Measurements from ENCODE around the gene PCP4.

PCP4 gene

DNA sequence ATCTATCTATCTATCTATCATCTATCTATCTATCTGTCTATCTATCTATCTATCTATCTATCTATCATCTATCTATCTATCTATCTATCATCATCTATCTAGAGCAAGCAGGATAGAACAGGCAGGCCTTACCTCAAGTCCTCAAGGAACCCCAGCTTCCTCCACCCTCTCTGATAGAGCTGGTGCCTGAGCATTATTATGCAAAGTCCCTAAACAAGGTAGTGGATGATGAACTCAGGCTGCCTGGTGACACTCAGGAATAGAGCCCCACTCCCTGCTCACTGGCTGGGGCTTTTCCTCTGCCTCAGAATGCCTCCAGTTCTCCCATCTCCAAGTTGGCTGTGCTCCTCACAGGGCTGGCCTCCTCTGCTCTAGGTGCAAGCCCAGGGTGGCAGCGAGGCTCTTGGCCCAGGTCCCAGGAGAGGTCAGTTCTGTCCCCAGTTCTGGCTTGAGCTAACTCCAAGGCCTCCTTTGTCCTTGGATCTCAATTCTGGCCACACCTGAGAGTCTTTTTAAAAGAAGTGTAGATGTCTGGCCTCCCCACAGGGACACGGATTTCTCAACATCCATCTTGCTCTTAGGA, 60.2 kb downstream of the PCP4 start:
- Histone ChIP-seq H3F3A (ENCODE audit: insufficient read depth) (no peaks in the 10 kb centered on the region), H4K20me1 (ENCODE audit: low read depth, low read length) (no peaks in the 10 kb centered on the region), H3K9ac (ENCODE audit: low read length) (no peak overlapping the region), H3K36me3 (ENCODE audit: low read length) (no peaks in the 10 kb centered on the region), H3K4me3 (ENCODE audit: insufficient read depth, low read length, poor library complexity, severe bottlenecking) (no peak overlapping the region), H2AFZ (ENCODE audit: low read depth, low read length, severe bottlenecking) (no peak overlapping the region), H3K4me2 (ENCODE audit: low read depth, low read length, poor library complexity, severe bottlenecking) (no peak overlapping the region), H3K27ac (ENCODE audit: low read depth, low read length) (no peak overlapping the region), H3K9me2 (replicated peaks; ENCODE audit: insufficient read depth, low read length) (no peaks in the 10 kb centered on the region), H3K79me2 (ENCODE audit: insufficient read depth, low read length) (no peaks in the 10 kb centered on the region), H3K9me3 (ENCODE audit: insufficient read depth, low read length) (no peaks in the 10 kb centered on the region), H3K27me3 (ENCODE audit: low read length) (no peaks in the 10 kb centered on the region)
- TF ChIP-seq, protein P1, sequence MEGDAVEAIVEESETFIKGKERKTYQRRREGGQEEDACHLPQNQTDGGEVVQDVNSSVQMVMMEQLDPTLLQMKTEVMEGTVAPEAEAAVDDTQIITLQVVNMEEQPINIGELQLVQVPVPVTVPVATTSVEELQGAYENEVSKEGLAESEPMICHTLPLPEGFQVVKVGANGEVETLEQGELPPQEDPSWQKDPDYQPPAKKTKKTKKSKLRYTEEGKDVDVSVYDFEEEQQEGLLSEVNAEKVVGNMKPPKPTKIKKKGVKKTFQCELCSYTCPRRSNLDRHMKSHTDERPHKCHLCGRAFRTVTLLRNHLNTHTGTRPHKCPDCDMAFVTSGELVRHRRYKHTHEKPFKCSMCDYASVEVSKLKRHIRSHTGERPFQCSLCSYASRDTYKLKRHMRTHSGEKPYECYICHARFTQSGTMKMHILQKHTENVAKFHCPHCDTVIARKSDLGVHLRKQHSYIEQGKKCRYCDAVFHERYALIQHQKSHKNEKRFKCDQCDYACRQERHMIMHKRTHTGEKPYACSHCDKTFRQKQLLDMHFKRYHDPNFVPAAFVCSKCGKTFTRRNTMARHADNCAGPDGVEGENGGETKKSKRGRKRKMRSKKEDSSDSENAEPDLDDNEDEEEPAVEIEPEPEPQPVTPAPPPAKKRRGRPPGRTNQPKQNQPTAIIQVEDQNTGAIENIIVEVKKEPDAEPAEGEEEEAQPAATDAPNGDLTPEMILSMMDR (IDR thresholded peaks at IDR 0.05; ENCODE audit: insufficient read depth, low read length, poor library complexity, severe bottlenecking), result no peak
- no peak for TF ChIP-seq EZH2phosphoT487 (conservative IDR thresholded peaks at IDR 0.05; ENCODE audit: low read length)

DNA sequence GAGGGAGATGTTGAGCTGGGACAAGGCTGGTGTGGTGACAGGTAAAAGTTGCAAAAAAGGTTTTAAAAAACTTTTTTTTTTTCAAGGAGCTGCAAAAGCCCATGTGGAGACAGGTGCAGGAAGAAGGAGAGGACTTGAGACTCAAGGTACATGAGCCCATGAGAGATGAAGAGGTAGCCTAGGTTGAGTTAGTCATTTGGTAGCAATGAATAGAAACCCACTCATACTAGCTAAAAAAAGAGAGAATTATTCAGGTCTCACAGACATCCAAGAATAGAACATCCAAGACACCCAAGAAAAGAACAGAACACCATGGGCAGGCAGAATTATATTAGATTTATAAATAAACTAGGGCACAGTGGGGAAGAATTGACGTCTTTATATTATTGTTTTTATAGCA, 65.1 kb downstream of the PCP4 start:
- Histone ChIP-seq H3K27ac (ENCODE audit: low read depth, low read length) (no peak overlapping the region), H2AFZ (ENCODE audit: low read depth, low read length, severe bottlenecking) (no peak overlapping the region), H3K79me2 (ENCODE audit: insufficient read depth, low read length) (no peaks in the 10 kb centered on the region), H3K4me3 (ENCODE audit: insufficient read depth, low read length, poor library complexity, severe bottlenecking) (no peak overlapping the region), H4K20me1 (ENCODE audit: low read depth, low read length) (no peaks in the 10 kb centered on the region), H3F3A (ENCODE audit: insufficient read depth) (no peaks in the 10 kb centered on the region), H3K9me3 (ENCODE audit: insufficient read depth, low read length) (no peaks in the 10 kb centered on the region), H3K9ac (ENCODE audit: low read length) (no peak overlapping the region), H3K4me2 (ENCODE audit: low read depth, low read length, poor library complexity, severe bottlenecking) (no peak overlapping the region), H3K27me3 (ENCODE audit: low read length) (no peaks in the 10 kb centered on the region), H3K36me3 (ENCODE audit: low read length) (no peaks in the 10 kb centered on the region), H3K9me2 (replicated peaks; ENCODE audit: insufficient read depth, low read length) (no peaks in the 10 kb centered on the region)
- no peak for TF ChIP-seq EZH2phosphoT487 (conservative IDR thresholded peaks at IDR 0.05; ENCODE audit: low read length)
- TF ChIP-seq, protein P1 (IDR thresholded peaks at IDR 0.05; ENCODE audit: insufficient read depth, low read length, poor library complexity, severe bottlenecking), result no peak

DNA sequence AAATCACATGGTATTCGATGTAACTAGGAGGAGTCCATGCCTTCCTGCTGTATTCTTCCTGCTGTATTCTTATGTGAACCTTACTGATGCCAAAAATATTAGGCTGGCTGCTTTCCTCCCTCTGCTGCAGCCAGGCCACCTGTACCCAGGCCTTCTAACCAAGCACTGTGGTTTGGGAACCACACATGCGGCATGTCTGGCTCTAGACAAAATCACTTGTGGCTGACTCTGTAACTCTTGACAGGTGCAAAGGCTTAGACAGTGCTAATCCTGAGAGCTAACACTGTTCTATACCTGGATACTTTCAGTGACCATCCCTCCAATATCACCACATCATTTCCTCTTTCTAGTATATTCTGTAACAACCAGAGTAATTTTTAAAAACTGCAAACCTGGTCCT, 67.7 kb downstream of the PCP4 start:
- no peaks in the 10 kb centered on the region for H4K20me1 ChIP-seq (ENCODE audit: low read depth, low read length)
- TF ChIP-seq EZH2phosphoT487 (conservative IDR thresholded peaks at IDR 0.05; ENCODE audit: low read length), result no peak
- no peaks in the 10 kb centered on the region for H3K9me3 ChIP-seq (ENCODE audit: insufficient read depth, low read length)
- H3K79me2 ChIP-seq (ENCODE audit: insufficient read depth, low read length), result no peaks in the 10 kb centered on the region
- H3F3A ChIP-seq (ENCODE audit: insufficient read depth), result no peaks in the 10 kb centered on the region
- no peak overlapping the region for H3K4me2 ChIP-seq (ENCODE audit: low read depth, low read length, poor library complexity, severe bottlenecking)
- H3K27ac ChIP-seq (ENCODE audit: low read depth, low read length), result no peak overlapping the region
- H3K4me3 ChIP-seq (ENCODE audit: insufficient read depth, low read length, poor library complexity, severe bottlenecking), result no peak overlapping the region
- H3K9me2 ChIP-seq (replicated peaks; ENCODE audit: insufficient read depth, low read length), result no peaks in the 10 kb centered on the region
- no peak overlapping the region for H3K9ac ChIP-seq (ENCODE audit: low read length)
- H3K27me3 ChIP-seq (ENCODE audit: low read length), result no peaks in the 10 kb centered on the region
- H2AFZ ChIP-seq (ENCODE audit: low read depth, low read length, severe bottlenecking), result no peak overlapping the region
- no peaks in the 10 kb centered on the region for H3K36me3 ChIP-seq (ENCODE audit: low read length)

DNA sequence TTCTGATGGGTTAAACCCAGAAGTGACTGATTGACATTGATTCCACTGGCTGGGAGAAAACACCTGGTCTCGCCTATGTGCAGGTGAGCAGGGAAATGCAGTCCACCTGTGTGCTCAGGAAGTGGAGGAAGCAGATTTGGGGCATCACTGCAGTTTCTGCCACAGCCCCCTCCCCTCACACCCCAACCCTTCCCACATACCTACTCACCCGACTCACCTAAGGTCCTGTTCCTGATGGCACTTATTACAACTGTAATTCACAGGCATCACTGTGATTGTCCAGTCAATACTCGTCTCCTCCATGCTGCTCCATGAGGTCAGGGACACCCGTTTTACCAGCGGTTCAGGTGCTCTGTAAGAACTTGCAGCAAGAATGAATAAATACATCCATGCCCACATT, 68.5 kb downstream of the PCP4 start:
- Histone ChIP-seq H3K36me3 (ENCODE audit: low read length) (no peaks in the 10 kb centered on the region), H3K79me2 (ENCODE audit: insufficient read depth, low read length) (no peaks in the 10 kb centered on the region), H3K4me3 (ENCODE audit: insufficient read depth, low read length, poor library complexity, severe bottlenecking) (no peak overlapping the region), H3K9me3 (ENCODE audit: insufficient read depth, low read length) (no peaks in the 10 kb centered on the region), H3F3A (ENCODE audit: insufficient read depth) (no peaks in the 10 kb centered on the region), H3K27ac (ENCODE audit: low read depth, low read length) (no peak overlapping the region), H2AFZ (ENCODE audit: low read depth, low read length, severe bottlenecking) (no peak overlapping the region), H4K20me1 (ENCODE audit: low read depth, low read length) (no peaks in the 10 kb centered on the region), H3K27me3 (ENCODE audit: low read length) (no peaks in the 10 kb centered on the region), H3K4me2 (ENCODE audit: low read depth, low read length, poor library complexity, severe bottlenecking) (no peak overlapping the region), H3K9me2 (replicated peaks; ENCODE audit: insufficient read depth, low read length) (no peaks in the 10 kb centered on the region), H3K9ac (ENCODE audit: low read length) (no peak overlapping the region)
- TF ChIP-seq, protein P1 (IDR thresholded peaks at IDR 0.05; ENCODE audit: insufficient read depth, low read length, poor library complexity, severe bottlenecking), result no peak
- no peak for TF ChIP-seq EZH2phosphoT487 (conservative IDR thresholded peaks at IDR 0.05; ENCODE audit: low read length)
